Activated CD4-positive, alpha-beta memory T cell treated with anti-CD3 and anti-CD28 coated beads for 36 hours (primary cell): ENCODE results near the gene WBP2NL. TPM values are rescaled to one million over a fixed set of nuclear protein-coding genes. Genes with fewer than 3 reads are reported as not detected.

ENCODE experiments used
- CTCF ChIA-PET: fragments of 350-600 bp; sonication (Branson Sonifier 250); formaldehyde crosslinking; loops from one replicate; lab custom pipeline; 2021; ENCODE audit warnings: antibody characterized with exemption, inconsistent platforms; lab: Charles Lee
- POLR2A ChIA-PET: fragments of 350-600 bp; sonication (Branson Sonifier 250); formaldehyde crosslinking; loops from one replicate; lab custom pipeline; 2021; ENCODE audit warnings: antibody characterized with exemption; lab: Charles Lee
- DNase-seq: peaks from one replicate; pipeline ENCODE4 v3.0.0-alpha.2; 2020
- H3K27ac Mint-ChIP-seq: one replicate; pipeline ENCODE4 v1.8.0; 2021; ENCODE audit warnings: mixed read lengths
- H3K27me3 Mint-ChIP-seq: one replicate; pipeline ENCODE4 v1.8.0; 2021; ENCODE audit warnings: mixed read lengths
- H3K36me3 Mint-ChIP-seq: one replicate; pipeline ENCODE4 v1.8.0; 2021; ENCODE audit warnings: mixed read lengths
- H3K4me1 Mint-ChIP-seq: one replicate; pipeline ENCODE4 v1.8.0; 2021; ENCODE audit warnings: low read depth, mixed read lengths
- H3K4me3 Mint-ChIP-seq: one replicate; pipeline ENCODE4 v1.8.0; 2021; ENCODE audit warnings: mild to moderate bottlenecking, mixed read lengths
- H3K9me3 Mint-ChIP-seq: one replicate; pipeline ENCODE4 v1.8.0; 2021; ENCODE audit warnings: mixed read lengths
- intact Hi-C: fragments of 100-400 bp; cut with micrococcal nuclease; formaldehyde crosslinking; loops from one replicate; pipeline ENCODE4 v1.15.1; 2023
- total RNA-seq, 2 experiments: library from RNA; stranded (reverse); gene quantifications; one replicate each; pipeline ENCODE4 v1.2.3, GENCODE V29; 2021

Gene WBP2NL
- total RNA-seq, 2 experiments from 2014 or later = 0.82 to 1.5 TPM

DNA sequence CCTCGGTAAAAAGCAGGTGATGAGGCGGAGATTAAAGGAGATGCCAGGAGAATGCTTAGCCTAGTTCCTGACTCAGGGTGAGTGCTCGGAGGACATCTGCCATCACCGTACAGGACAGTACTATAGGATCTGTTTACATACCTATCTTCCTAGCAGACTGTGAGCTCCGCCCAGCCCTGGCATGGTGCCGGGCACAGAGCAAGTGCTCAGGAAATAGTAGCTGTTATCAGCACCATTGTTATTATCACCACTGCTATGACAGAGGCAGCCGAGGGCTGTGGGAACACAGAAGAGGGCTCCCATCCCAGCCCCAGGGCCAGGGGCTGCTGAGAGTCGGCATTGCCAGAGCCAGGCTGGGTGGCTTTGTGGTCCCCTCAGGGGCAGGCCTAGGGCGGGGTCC is 30.0 kb upstream of the WBP2NL start:
- Mint-ChIP-seq H3K27me3 (peaks cover 8% of the 10 kb centered on the region), H3K36me3 (no peaks in the 10 kb centered on the region), H3K9me3 (no peaks in the 10 kb centered on the region), H3K27ac (no peak overlapping the region), H3K4me1 (peaks cover 7% of the 10 kb centered on the region), H3K4me3 (no peak overlapping the region)
- intact Hi-C loops = loop anchor here (5.0 kb wide), 1 partner anchor 104 kb away; the partner anchor contains the start of genes NAGA and PHETA2
- no peak for DNase-seq
- POLR2A ChIA-PET = interaction anchor here (1.4 kb wide), 1 partner anchor 122 kb away, joined by 3 read pairs; the partner anchor contains the start of gene NDUFA6
- CTCF ChIA-PET = interaction anchor here (1.1 to 4.0 kb wide), 6 partner anchors 9 to 505 kb away, joined by 3 to 28 read pairs (median 8); partner anchors contain the start of gene NDUFA6

DNA sequence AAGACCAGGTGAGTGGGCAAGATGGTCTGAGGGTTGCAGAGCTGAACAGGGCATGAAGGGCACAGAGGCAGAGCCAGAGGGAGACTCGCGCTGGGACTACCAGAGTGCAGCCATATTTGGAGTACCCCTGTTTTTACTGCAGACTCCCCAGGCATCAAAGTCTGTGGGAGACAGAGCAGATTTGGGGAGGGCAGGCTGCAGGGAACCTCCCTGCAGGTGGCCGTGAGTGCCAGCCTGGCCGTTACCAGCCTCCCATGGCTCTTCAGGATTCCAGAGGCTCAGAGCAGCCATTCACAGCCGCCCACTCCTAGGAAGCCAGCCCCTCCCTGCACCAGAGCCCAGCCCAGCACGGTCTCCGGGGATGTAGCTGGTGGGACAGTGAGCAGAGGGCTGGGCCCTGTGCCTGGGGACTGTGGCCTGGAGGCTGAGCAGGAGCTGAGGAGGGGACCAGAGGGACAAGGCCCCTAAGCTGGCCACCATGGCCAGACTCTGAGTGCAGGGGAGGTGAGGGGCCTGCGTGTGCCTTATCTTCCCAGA is 29.4 kb upstream of the WBP2NL start, which contains the start of gene SEPTIN3:
SEPTIN3 (plus strand) TSS at position 334 of the 537 bp plus-strand sequence. CDS start 2,050 bp downstream, outside the sequence.
- H3K4me3 Mint-ChIP-seq = no peak within 1 kb of the TSS
- peaks cover 9% of the 10 kb centered on the region for H3K27me3 Mint-ChIP-seq
- no peak within 1 kb of the TSS for H3K27ac Mint-ChIP-seq
- peaks cover 9% of the 10 kb centered on the region for H3K4me1 Mint-ChIP-seq
- intact Hi-C loops = loop anchor here (5.0 kb wide), 1 partner anchor 103 kb away; the partner anchor contains the start of genes NAGA and PHETA2
- no peak for DNase-seq
- H3K9me3 Mint-ChIP-seq = no peaks in the 10 kb centered on the region
- no peaks in the 10 kb centered on the region for H3K36me3 Mint-ChIP-seq
- POLR2A ChIA-PET = interaction anchor here (1.4 kb wide), 1 partner anchor 121 kb away, joined by 3 read pairs; the partner anchor contains the start of gene NDUFA6
- CTCF ChIA-PET = interaction anchor here (1.4 to 4.0 kb wide), 2 partner anchors 11 to 121 kb away, joined by 3 to 28 read pairs; partner anchors contain the start of gene NDUFA6

DNA sequence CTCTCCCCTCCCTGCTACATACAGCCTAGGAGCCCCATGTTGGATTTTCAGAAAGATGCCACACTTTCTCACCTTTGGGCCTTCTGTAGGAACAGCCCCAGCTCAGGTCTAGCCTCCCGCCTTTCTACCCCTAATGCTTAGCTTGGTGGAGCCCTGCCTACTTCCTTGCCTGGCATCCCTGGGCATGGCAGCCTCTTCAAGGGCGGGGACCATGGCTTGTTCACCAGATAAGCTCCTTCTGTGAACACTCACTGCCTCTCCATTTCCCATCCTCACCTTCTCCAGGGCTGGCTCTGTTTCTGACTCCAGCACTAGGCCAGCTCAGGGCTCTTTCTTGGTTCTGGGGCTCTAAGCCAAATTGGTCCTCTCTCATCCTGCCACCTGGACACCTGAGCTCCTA is 28.0 kb upstream of the WBP2NL start:
- DNase-seq = no peak
- H3K9me3 Mint-ChIP-seq = no peaks in the 10 kb centered on the region
- H3K27ac Mint-ChIP-seq = no peak overlapping the region
- H3K4me3 Mint-ChIP-seq = no peak overlapping the region
- POLR2A ChIA-PET = interaction anchor here (1.3 kb wide), 1 partner anchor 100 kb away, joined by 3 read pairs; the partner anchor contains the start of gene NAGA
- H3K36me3 Mint-ChIP-seq = no peaks in the 10 kb centered on the region
- peaks cover 17% of the 10 kb centered on the region for H3K27me3 Mint-ChIP-seq
- intact Hi-C loops = no loop called here
- CTCF ChIA-PET = interaction anchor here (0.5 to 1.4 kb wide), 3 partner anchors 11 to 474 kb away, joined by 3 to 4 read pairs (median 3); no protein-coding TSS in a partner anchor
- H3K4me1 Mint-ChIP-seq = peaks cover 20% of the 10 kb centered on the region

DNA sequence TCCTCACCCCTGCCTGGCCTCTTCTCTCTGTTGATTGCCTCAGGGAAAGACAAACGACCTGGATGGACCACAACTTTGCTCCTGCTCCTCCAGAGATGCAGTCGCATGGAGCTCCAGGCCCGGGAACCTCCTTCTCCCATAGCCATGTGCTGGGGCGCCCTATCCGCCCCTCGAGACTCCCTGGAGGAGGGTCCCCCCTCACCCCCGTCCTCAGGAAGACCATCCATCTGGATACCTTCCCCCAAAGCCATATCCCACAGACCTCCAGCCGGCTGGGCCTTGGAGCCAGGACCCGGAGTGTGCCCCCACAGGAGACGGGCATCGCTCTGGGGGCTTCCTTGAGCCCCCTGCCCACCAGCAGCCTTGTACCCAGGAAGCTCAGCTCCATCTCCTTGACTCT is 27.2 kb upstream of the WBP2NL start:
- Mint-ChIP-seq H3K27me3 (peaks cover 24% of the 10 kb centered on the region), H3K4me3 (no peak overlapping the region), H3K27ac (no peak overlapping the region), H3K9me3 (no peaks in the 10 kb centered on the region), H3K36me3 (no peaks in the 10 kb centered on the region), H3K4me1 (peaks cover 24% of the 10 kb centered on the region)
- intact Hi-C loops = no loop called here
- ChIA-PET POLR2A (interaction anchor here (1.0 to 1.3 kb wide), 2 partner anchors 99 to 120 kb away, joined by 3 read pairs; partner anchors contain the start of gene NAGA), CTCF (no interaction called here)
- DNase-seq = no peak

DNA sequence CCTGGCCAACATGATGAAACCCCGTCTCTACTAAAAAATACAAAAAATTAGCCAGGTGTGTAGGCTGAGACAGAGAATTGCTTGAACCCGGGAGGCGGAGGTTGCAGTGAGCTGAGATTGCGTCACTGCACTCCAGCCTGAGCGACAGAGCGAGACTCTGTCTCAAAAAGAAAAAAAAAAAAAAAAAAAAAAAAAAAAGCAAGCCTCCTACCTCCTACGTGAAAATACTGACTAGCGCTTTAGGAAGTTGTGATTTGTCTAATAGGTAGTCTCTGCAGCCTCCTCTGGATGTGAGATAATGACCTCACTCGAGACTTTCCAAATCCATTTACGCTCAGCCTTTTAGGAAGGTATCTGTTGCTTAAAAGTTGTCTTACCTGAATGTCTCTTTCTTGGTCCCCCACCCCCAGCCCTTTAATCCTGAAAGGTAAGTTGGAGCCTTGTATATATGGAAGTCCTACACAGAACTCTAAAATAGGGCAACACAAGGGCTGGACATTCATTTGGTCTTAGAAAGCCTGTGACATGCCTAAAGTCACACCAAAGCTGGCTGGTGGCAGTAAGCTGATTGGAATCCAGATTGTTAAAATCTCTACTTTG is 23.8 kb upstream of the WBP2NL start:
- Mint-ChIP-seq H3K36me3 (no peaks in the 10 kb centered on the region), H3K4me3 (peak overlapping the region; percentile 41), H3K27ac (no peak overlapping the region), H3K9me3 (no peaks in the 10 kb centered on the region), H3K27me3 (peaks cover 36% of the 10 kb centered on the region), H3K4me1 (peaks cover 20% of the 10 kb centered on the region)
- intact Hi-C loops = no loop called here
- ChIA-PET CTCF (no interaction called here), POLR2A (interaction anchor here (1.3 kb wide), 1 partner anchor 115 kb away, joined by 4 read pairs; the partner anchor contains the start of gene NDUFA6)
- peak; percentile 53 for DNase-seq

DNA sequence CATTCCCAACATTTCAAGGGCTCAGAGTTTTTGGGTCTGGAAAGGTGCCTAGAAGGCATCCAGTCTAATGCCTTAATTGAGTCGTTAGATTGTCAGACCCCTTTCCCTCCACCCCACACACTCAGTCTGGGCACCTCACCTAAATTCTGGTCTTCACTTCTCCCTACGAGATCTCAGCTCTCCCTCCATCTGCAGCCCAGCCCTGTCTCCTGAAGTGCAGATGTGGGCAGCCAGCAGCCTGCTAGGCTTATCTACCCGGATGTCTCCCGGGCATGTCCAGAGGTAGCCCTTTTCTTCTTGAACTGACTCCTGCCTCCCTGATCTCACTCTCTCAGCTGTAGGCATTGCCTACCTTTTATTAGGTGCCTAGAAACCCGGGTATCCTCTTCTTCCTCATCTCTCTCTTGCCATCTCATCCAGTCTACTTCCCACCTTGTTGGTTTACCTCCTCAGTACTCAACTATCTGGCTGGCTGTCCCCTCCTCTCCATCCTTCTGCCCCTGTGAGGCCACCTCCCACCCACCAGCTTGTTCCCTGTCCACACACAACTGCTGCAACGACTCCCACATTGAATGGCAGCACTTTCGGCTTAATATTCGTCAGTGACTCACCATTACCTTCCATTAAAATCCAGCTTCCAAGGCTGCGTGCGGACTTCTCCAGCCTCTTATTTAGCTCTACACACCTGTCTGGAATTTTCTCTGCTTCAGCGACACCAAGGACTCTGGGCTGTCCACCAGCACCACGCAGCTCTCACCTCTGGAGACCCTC is 23.1 kb upstream of the WBP2NL start:
- no peak for DNase-seq
- Mint-ChIP-seq H3K36me3 (no peaks in the 10 kb centered on the region), H3K4me1 (peaks cover 20% of the 10 kb centered on the region), H3K27ac (no peak overlapping the region), H3K4me3 (peak overlapping the region; percentile 60), H3K9me3 (no peaks in the 10 kb centered on the region), H3K27me3 (peaks cover 32% of the 10 kb centered on the region)
- intact Hi-C loops = loop anchor here (2.0 kb wide), 1 partner anchor 23 kb away; the partner anchor contains the start of gene WBP2NL
- ChIA-PET CTCF (interaction anchor here (1.1 kb wide), 1 partner anchor 9 kb away, joined by 4 read pairs; no protein-coding TSS in a partner anchor), POLR2A (interaction anchor here (1.1 to 1.3 kb wide), 2 partner anchors 94 to 115 kb away, joined by 4 to 5 read pairs; partner anchors contain the start of genes NAGA and NDUFA6)

DNA sequence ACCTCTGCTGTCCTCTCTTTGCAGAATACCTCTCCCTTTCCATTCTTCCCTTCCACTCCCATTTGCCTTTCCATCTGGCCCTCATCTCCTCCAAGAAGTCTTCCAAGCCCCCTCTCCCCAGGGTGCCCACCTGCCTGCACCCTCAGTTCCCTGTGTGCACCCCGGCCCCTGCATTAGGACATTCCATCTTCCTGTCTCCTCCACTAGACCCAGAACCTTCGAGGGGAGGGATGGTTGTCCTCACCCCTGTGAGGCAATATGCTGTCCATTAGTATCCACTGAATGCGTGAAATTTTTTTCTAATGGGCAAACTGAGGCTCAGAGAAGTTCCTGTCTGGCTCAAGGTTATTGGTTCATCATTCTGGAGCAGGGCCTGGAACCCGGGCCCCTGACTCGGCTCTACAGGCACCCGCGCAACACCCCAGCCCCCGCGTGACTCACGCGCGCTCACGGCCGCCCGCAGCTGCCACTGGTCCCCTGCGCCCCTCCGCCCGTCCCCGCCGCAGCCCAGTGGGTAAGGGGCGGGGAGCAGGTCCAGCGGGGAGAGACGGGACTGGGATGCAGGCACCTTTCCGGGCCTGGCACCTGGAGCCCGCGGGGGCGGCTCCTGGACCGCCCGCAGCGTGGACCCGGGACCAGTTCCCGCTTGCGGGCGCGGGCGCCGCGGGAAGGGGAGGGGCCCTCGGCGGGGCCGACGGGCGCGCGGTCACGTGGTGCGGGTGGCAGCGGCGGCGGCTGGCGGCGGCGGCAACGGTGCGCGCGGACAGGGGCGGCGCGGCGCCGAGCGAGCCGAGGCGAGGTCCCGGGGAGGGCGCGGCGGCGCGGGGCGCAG is 22.3 kb upstream of the WBP2NL start:
- H3K27me3 Mint-ChIP-seq = peaks cover 32% of the 10 kb centered on the region
- no peaks in the 10 kb centered on the region for H3K9me3 Mint-ChIP-seq
- peaks cover 20% of the 10 kb centered on the region for H3K4me1 Mint-ChIP-seq
- POLR2A ChIA-PET = interaction anchor here (1.1 to 1.3 kb wide), 2 partner anchors 94 to 114 kb away, joined by 4 to 5 read pairs; partner anchors contain the start of genes NAGA and NDUFA6
- H3K4me3 Mint-ChIP-seq = peak overlapping the region; percentile 60
- intact Hi-C loops = loop anchor here (2.0 kb wide), 1 partner anchor 23 kb away; the partner anchor contains the start of gene WBP2NL
- peak; percentile 65 for DNase-seq
- no peak overlapping the region for H3K27ac Mint-ChIP-seq
- CTCF ChIA-PET = interaction anchor here (1.1 kb wide), 1 partner anchor 10 kb away, joined by 4 read pairs; no protein-coding TSS in a partner anchor
- no peaks in the 10 kb centered on the region for H3K36me3 Mint-ChIP-seq

DNA sequence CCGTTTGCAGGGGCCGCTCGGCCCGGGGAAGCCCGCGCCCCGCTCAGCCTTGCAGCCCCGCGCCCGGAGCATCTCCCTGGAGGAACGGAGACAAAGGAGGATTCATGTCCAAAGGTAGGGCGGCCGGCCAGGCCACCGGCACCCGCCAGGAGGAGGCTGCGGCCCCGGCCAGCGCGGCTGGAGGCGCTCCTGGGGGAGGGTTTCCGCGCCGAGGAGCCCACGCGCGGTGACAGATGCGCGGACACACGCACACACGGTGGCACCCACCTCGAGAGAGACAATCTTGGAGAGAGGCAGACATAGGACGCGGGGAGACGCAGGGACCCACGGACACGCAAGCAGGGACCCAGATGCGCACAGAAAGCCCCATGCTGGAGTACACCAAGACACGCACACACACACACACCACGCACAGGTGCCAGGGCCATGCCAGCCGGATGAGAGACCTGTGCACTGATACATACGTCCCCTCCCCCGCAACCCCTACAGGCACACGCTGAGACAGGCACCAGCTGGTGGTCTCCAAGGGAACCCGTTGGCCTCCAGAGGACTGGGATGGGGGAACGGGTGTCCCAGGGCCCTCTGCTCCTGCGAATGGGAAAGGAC is 21.5 kb upstream of the WBP2NL start:
- H3K27me3 Mint-ChIP-seq = peaks cover 32% of the 10 kb centered on the region
- no peak overlapping the region for H3K27ac Mint-ChIP-seq
- no peaks in the 10 kb centered on the region for H3K9me3 Mint-ChIP-seq
- no peaks in the 10 kb centered on the region for H3K36me3 Mint-ChIP-seq
- peaks cover 20% of the 10 kb centered on the region for H3K4me1 Mint-ChIP-seq
- ChIA-PET CTCF (no interaction called here), POLR2A (interaction anchor here (0.5 to 1.3 kb wide), 2 partner anchors 31 to 115 kb away, joined by 3 to 4 read pairs; no protein-coding TSS in a partner anchor)
- H3K4me3 Mint-ChIP-seq = peak overlapping the region; percentile 12
- intact Hi-C loops = loop anchor here (2.0 kb wide), 1 partner anchor 22 kb away; the partner anchor contains the start of gene WBP2NL
- peak; percentile 26 for DNase-seq

DNA sequence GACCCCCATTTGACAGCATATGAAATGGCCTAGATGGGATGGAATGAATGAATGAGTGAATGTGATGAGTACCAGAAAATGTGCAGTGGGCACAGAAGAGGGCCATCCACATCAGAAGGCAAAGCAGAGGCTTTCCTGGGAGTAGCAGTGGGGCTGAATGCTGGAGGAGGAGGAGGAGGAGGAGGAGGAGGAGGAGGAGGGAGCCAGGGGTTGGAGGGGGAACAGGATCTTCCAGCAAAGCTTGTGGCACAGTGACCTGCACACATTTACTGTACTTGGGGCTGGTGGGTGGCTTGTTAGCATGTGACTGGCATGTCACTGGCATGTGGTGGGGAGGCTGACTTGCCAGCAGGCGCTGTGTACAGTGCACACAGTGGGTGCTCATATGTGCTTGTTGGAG is 19.9 kb upstream of the WBP2NL start:
- H3K4me1 Mint-ChIP-seq = peaks cover 20% of the 10 kb centered on the region
- H3K27ac Mint-ChIP-seq = no peak overlapping the region
- DNase-seq = no peak
- no peaks in the 10 kb centered on the region for H3K36me3 Mint-ChIP-seq
- no peaks in the 10 kb centered on the region for H3K9me3 Mint-ChIP-seq
- ChIA-PET CTCF (no interaction called here), POLR2A (no interaction called here)
- H3K27me3 Mint-ChIP-seq = peaks cover 27% of the 10 kb centered on the region
- no peak overlapping the region for H3K4me3 Mint-ChIP-seq
- intact Hi-C loops = no loop called here

DNA sequence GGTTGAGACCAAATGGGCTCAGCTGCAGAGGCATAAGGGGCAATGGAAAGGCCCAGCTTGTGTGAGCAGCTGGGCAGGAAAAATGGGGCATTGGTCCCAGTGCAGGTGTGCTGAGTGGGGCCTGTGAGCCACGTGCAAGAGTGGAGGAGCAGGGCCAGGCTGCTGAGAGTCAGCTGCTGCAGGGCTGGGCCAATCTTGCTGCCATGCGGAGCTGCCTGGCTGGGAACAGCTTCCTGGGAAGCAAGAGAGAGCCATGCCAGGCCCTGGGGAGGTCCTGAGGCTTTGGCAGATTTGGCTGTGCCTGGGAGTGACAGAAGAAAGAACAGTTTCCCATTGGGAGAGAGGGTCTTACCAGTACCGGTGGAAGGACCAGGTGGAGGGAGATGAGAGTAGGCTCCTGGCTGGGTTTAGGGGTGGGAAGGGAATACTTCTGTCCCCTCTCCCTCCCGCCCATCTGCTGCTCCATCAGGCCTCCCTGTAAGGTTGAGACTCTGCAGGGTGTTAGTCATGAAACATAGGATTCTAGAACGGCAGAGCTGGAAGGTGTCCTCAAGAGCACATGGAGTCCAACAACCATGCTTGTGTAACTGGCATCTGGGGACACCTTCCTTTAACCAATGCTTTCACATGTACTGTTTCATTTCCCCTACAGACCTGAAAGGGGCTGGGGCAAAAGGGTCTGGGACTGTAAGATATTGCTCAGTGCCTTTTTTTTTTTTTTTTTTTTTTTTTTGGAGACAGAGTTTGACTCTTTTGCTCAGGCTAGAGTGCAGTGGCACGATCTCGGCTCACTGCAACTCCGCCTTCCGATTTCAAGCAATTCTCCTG is 19.0 kb upstream of the WBP2NL start:
- peaks cover 15% of the 10 kb centered on the region for H3K4me1 Mint-ChIP-seq
- H3K36me3 Mint-ChIP-seq = no peaks in the 10 kb centered on the region
- ChIA-PET CTCF (interaction anchor here (0.8 kb wide), 1 partner anchor 111 kb away, joined by 3 read pairs; the partner anchor contains the start of gene NDUFA6), POLR2A (no interaction called here)
- no peak overlapping the region for H3K4me3 Mint-ChIP-seq
- peaks cover 25% of the 10 kb centered on the region for H3K27me3 Mint-ChIP-seq
- H3K27ac Mint-ChIP-seq = no peak overlapping the region
- intact Hi-C loops = no loop called here
- no peak for DNase-seq
- H3K9me3 Mint-ChIP-seq = no peaks in the 10 kb centered on the region
